CD4-positive, alpha-beta T cell treated with Interleukin-2 at 100 ng/mL for 4 hours (primary cell): ENCODE results near the gene BFSP2.
"Not testable (repeated sequence)": the region's sequence is repeated elsewhere in the genome, so short reads cannot be mapped to it uniquely, and the experiment has no call there.

Source experiments
- DNase-seq: peaks from one replicate; pipeline ENCODE4 v3.0.0-alpha.2; 2020; ENCODE audit warnings: low spot score

BFSP2 gene

GRCh38 chr3:133520286-133520685 is 120.4 kb downstream of the BFSP2 start:
- DNase-seq = no peak

GRCh38 chr3:133520938-133521337 is 121.1 kb downstream of the BFSP2 start:
- not testable (repeated sequence) for DNase-seq

- no peak for DNase-seq
Measured at GRCh38 chr3:133521946-133522345, 122.1 kb downstream of the BFSP2 start.

- DNase-seq = not testable (repeated sequence)
Measured at GRCh38 chr3:133523758-133524157, 123.9 kb downstream of the BFSP2 start.
